HL-60 (cell line): ENCODE measurements around the gene RFTN1.

Experiments
- DNase-seq, 2 experiments: peaks; one replicate each; pipeline ENCODE4 v3.0.0-alpha.2; 2010 to 2020; ENCODE audit warnings: low read depth in 1 of 2, low spot score in 1 of 2
- H3K27ac ChIP-seq: fragments of 250-450 bp; sonication (Bioruptor Pico); replicated peaks from 2 replicates; pipeline ENCODE4 v1.5.1; 2020; ENCODE audit warnings: mild to moderate bottlenecking, moderate library complexity
- H3K27me3 ChIP-seq: fragments of 250-450 bp; sonication (Bioruptor Pico); 2 replicates; pipeline ENCODE4 v1.5.1; 2021; ENCODE audit warnings: mild to moderate bottlenecking, moderate library complexity; ENCODE audit not compliant: insufficient read depth, poor library complexity, severe bottlenecking
- H3K4me3 ChIP-seq: replicated peaks from 2 replicates; pipeline ENCODE4 v1.5.1; 2011; ENCODE audit warnings: mild to moderate bottlenecking, control low read depth, low read length; ENCODE audit not compliant: insufficient read depth
- GABPA ChIP-seq: IDR thresholded peaks from 2 replicates; pipeline ENCODE4 v1.6.1; 2012; ENCODE audit warnings: low read depth
- POLR2AphosphoS5 ChIP-seq: IDR thresholded peaks from 2 replicates; pipeline ENCODE4 v1.6.1; 2012; ENCODE audit warnings: low read depth
- SPI1 ChIP-seq: IDR thresholded peaks from 2 replicates; pipeline ENCODE4 v1.6.1; 2012; ENCODE audit warnings: low read depth, mild to moderate bottlenecking, borderline replicate concordance
- TF ChIP-seq, protein P1 (sequence below): IDR thresholded peaks from 2 replicates; pipeline ENCODE4 v1.6.1; 2012; ENCODE audit warnings: low read depth; ENCODE audit not compliant: insufficient replicate concordance
- TF ChIP-seq, protein P2 (sequence below): IDR thresholded peaks from one replicate; pipeline ENCODE4 v1.5.1; 2011; ENCODE audit warnings: low read length, control low read depth, inconsistent platforms; ENCODE audit not compliant: insufficient read depth

RFTN1 gene

DNA sequence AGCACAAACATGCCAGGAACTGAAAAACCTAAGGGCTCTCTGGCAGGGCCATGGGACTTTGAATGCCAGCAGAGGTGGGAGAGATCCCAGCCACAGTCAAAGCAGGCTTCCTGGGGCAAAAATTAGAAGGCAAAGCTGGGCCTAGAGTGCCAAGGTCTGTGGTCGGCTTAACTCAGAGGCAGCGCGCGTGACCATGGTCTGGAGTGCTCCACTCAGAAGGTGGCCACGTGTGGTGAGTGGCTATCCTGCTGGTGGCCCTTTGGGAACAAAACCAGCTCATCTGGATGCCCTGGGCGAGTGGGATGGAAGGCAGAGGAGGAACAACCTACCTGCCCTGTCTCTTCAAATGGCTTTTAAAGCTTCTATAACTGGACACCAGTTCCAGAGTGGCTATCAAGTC, 185.4 kb downstream of the RFTN1 start:
- DNase-seq: no peak
- H3K27ac ChIP-seq: no peak overlapping the region
- TF ChIP-seq, protein P1, sequence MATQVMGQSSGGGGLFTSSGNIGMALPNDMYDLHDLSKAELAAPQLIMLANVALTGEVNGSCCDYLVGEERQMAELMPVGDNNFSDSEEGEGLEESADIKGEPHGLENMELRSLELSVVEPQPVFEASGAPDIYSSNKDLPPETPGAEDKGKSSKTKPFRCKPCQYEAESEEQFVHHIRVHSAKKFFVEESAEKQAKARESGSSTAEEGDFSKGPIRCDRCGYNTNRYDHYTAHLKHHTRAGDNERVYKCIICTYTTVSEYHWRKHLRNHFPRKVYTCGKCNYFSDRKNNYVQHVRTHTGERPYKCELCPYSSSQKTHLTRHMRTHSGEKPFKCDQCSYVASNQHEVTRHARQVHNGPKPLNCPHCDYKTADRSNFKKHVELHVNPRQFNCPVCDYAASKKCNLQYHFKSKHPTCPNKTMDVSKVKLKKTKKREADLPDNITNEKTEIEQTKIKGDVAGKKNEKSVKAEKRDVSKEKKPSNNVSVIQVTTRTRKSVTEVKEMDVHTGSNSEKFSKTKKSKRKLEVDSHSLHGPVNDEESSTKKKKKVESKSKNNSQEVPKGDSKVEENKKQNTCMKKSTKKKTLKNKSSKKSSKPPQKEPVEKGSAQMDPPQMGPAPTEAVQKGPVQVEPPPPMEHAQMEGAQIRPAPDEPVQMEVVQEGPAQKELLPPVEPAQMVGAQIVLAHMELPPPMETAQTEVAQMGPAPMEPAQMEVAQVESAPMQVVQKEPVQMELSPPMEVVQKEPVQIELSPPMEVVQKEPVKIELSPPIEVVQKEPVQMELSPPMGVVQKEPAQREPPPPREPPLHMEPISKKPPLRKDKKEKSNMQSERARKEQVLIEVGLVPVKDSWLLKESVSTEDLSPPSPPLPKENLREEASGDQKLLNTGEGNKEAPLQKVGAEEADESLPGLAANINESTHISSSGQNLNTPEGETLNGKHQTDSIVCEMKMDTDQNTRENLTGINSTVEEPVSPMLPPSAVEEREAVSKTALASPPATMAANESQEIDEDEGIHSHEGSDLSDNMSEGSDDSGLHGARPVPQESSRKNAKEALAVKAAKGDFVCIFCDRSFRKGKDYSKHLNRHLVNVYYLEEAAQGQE: no peak
- TF ChIP-seq, protein P2, sequence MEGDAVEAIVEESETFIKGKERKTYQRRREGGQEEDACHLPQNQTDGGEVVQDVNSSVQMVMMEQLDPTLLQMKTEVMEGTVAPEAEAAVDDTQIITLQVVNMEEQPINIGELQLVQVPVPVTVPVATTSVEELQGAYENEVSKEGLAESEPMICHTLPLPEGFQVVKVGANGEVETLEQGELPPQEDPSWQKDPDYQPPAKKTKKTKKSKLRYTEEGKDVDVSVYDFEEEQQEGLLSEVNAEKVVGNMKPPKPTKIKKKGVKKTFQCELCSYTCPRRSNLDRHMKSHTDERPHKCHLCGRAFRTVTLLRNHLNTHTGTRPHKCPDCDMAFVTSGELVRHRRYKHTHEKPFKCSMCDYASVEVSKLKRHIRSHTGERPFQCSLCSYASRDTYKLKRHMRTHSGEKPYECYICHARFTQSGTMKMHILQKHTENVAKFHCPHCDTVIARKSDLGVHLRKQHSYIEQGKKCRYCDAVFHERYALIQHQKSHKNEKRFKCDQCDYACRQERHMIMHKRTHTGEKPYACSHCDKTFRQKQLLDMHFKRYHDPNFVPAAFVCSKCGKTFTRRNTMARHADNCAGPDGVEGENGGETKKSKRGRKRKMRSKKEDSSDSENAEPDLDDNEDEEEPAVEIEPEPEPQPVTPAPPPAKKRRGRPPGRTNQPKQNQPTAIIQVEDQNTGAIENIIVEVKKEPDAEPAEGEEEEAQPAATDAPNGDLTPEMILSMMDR: no peak
- TF ChIP-seq GABPA (no peak), POLR2AphosphoS5 (no peak), SPI1 (no peak)
- no peaks in the 10 kb centered on the region for H3K27me3 ChIP-seq
- no peak overlapping the region for H3K4me3 ChIP-seq

DNA sequence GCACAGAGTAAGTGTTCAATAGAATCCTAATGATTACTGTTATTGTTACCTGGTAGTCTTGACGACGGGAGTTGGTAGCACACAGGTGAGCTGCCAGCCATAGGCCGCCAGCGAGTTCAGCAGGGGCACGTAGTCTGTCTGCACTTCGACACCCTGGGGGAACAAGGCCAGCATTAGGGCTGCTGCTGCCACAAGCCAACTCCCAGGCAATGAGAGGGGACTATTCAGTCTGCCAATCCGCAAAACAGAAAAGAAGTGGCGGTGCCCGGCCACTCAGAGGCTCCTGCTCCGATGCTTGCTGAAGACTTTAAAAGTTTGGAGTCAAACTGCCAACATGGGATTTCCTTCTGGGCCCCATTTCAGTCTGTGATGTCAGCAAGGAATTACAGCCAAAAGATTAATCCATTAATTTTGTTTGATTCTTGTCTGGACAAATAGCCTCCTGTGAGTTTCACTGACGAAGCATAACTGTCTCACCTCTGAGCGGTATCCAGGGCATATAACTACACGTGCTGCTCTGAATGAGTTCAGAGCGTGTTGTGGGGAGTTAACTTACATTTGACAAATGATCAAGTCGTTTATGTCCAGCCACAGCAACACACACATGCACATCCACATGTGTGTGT, 186.7 kb downstream of the RFTN1 start:
- TF ChIP-seq, protein P1: no peak
- TF ChIP-seq, protein P2: no peak
- TF ChIP-seq SPI1 (no peak), POLR2AphosphoS5 (no peak), GABPA (no peak)
- H3K27ac ChIP-seq: no peak overlapping the region
- no peak for DNase-seq
- no peaks in the 10 kb centered on the region for H3K27me3 ChIP-seq
- H3K4me3 ChIP-seq: no peak overlapping the region

DNA sequence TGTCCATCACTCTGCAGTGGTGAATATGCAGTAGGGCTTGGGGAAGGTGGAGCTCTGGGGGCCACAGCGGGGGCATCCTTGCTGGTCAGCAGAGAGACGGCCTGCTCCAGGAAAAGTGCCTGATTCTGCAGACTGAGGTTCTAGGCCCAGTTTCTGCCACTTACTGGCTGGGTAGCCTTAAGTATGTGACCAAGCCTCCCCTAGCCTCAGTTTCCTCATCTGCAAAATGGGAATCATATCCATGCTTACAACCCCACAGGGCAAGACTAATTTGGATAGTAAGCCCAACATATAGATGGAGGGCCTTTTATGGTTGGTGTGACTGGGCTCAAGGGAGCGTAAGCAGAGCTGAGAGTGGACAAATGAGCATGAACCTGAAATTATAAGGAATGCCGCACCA, 187.6 kb downstream of the RFTN1 start:
- no peak overlapping the region for H3K4me3 ChIP-seq
- no peak overlapping the region for H3K27ac ChIP-seq
- no peak for DNase-seq
- H3K27me3 ChIP-seq: no peaks in the 10 kb centered on the region
- no peak for TF ChIP-seq GABPA
- TF ChIP-seq SPI1: no peak
- TF ChIP-seq POLR2AphosphoS5: no peak
- TF ChIP-seq, protein P2: no peak
- TF ChIP-seq, protein P1: no peak
